ENCODE data around the gene CDHR5.

DNA sequence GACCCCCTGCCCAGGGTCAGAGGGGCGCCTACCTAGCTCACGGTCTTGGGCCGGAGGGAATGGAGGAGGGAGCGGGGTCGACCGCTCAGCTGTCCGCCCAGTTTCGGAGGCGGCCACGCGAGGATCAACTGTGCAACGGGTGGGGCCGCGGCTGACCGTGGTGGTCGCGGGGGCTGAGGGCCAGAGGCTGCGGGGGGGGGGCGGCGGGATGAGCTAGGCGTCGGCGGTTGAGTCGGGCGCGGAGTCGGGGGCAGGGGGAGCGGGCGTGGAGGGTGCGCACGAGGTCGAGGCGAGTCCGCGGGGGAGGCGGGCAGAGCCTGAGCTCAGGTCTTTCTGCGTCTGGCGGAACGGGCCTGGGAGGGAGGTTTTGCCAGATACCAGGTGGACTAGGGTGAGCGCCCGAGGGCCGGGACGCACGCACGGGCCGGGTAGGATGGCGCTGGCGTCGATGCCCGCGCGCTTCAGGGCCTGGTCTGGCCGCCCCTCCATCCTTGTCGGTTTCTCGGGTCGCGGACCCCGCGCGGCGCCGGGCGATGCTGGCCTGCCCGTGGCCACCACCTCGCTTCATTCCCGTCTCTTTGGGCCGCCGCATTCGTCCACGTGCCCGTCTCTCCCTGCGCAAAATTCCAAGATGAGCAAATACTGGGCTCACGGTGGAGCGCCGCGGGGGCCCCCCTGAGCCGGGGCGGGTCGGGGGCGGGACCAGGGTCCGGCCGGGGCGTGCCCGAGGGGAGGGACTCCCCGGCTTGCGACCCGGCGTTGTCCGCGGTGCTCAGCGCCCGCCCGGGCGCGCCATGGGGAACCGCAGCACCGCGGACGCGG is 12.0 kb upstream of the CDHR5 start, which contains the start of gene DRD4:
- TF ChIP-seq CTCF (IDR thresholded peaks at IDR 0.05) (no peak), POLR2A (IDR thresholded peaks at IDR 0.05) (no peak)

Measured in breast epithelium (tissue), 3 donors.